HEK293 (cell line): Measurements from ENCODE around the gene MT1A.
A peak's percentile ranks its signal among the peaks of the same experiment; 100 is the strongest.

ENCODE experiments used
- CTCF ChIA-PET: fragments of 350-600 bp; formaldehyde crosslinking; extraction: SDS; loops from one replicate; lab custom pipeline; 2021; ENCODE audit warnings: antibody characterized with exemption; lab: Yijun Ruan, JAX
- POLR2A ChIA-PET: fragments of 300-600 bp; formaldehyde crosslinking; extraction: SDS; loops from one replicate; lab custom pipeline; 2020; ENCODE audit warnings: antibody characterized with exemption, inconsistent platforms; lab: Yijun Ruan, JAX
- H3K27ac ChIP-seq: fragments of 200-500 bp; sonication (Bioruptor generic); 2 replicates; pipeline ENCODE4 v1.5.1; 2014; ENCODE audit warnings: low read depth, low read length, control low read depth, inconsistent platforms; ENCODE audit errors: extremely low read depth
- H3K36me3 ChIP-seq, 2 experiments: fragments of 200-500 bp in 1 of 2; sonication (Bioruptor generic) in 1 of 2; 1 replicate in 1 of 2; 2 replicates in 1 of 2; pipeline ENCODE4 v1.5.1; 2014 to 2017; ENCODE audit warnings: inconsistent platforms in 2 of 2, low read length in 2 of 2; ENCODE audit not compliant: control insufficient read depth in 2 of 2, insufficient read depth in 1 of 2
- H3K4me1 ChIP-seq: fragments of 200-500 bp; sonication (Bioruptor generic); 2 replicates; pipeline ENCODE4 v1.5.1; 2014; ENCODE audit warnings: mild to moderate bottlenecking, low read length, inconsistent platforms; ENCODE audit not compliant: control insufficient read depth, insufficient read depth
- H3K4me3 ChIP-seq: 2 replicates; pipeline ENCODE4 v1.5.1; 2011; ENCODE audit warnings: low read depth, mild to moderate bottlenecking, control low read depth, low read length, moderate library complexity
- H3K9me3 ChIP-seq: fragments of 200-500 bp; sonication (Bioruptor generic); 2 replicates; pipeline ENCODE4 v1.5.1; 2014; ENCODE audit warnings: low read depth, low read length, inconsistent platforms; ENCODE audit not compliant: control insufficient read depth, insufficient read depth
- BCL11B ChIP-seq: fragments of 450-650 bp; formaldehyde crosslinking; IDR thresholded peaks from 2 replicates; pipeline ENCODE4 v1.5.1; 2016; ENCODE audit warnings: low read depth, missing biosample characterization, missing genetic modification characterization
- GLIS1 ChIP-seq: fragments of 450-650 bp; formaldehyde crosslinking; IDR thresholded peaks from 2 replicates; pipeline ENCODE4 v1.5.1; 2016; ENCODE audit warnings: missing biosample characterization, missing genetic modification characterization
- KLF1 ChIP-seq: fragments of 450-650 bp; formaldehyde crosslinking; IDR thresholded peaks from 2 replicates; pipeline ENCODE4 v1.5.1; 2016; ENCODE audit warnings: missing biosample characterization, missing genetic modification characterization
- KLF17 ChIP-seq: fragments of 450-650 bp; formaldehyde crosslinking; IDR thresholded peaks from 2 replicates; pipeline ENCODE4 v1.5.1; 2016; ENCODE audit warnings: missing biosample characterization, missing genetic modification characterization
- PATZ1 ChIP-seq: fragments of 450-650 bp; formaldehyde crosslinking; IDR thresholded peaks from 2 replicates; pipeline ENCODE4 v1.5.1; 2016; ENCODE audit warnings: missing biosample characterization, missing genetic modification characterization
- PRDM6 ChIP-seq: fragments of 450-650 bp; formaldehyde crosslinking; IDR thresholded peaks from 2 replicates; pipeline ENCODE4 v1.5.1; 2017; ENCODE audit warnings: missing biosample characterization, missing genetic modification characterization
- RBAK ChIP-seq: fragments of 450-650 bp; formaldehyde crosslinking; IDR thresholded peaks from 2 replicates; pipeline ENCODE4 v1.5.1; 2016; ENCODE audit warnings: missing biosample characterization, missing genetic modification characterization
- SALL2 ChIP-seq: fragments of 450-650 bp; formaldehyde crosslinking; IDR thresholded peaks from 2 replicates; pipeline ENCODE4 v1.5.0; 2017; ENCODE audit warnings: missing biosample characterization, mild to moderate bottlenecking, missing genetic modification characterization, borderline replicate concordance
- SP2 ChIP-seq: fragments of 450-650 bp; formaldehyde crosslinking; IDR thresholded peaks from 2 replicates; pipeline ENCODE4 v1.5.1; 2016; ENCODE audit warnings: missing biosample characterization, missing genetic modification characterization
- ZBTB20 ChIP-seq: fragments of 450-650 bp; formaldehyde crosslinking; IDR thresholded peaks from 2 replicates; pipeline ENCODE4 v1.5.1; 2016; ENCODE audit warnings: missing biosample characterization, missing genetic modification characterization
- ZBTB48 ChIP-seq: fragments of 450-650 bp; formaldehyde crosslinking; IDR thresholded peaks from 2 replicates; pipeline ENCODE4 v1.5.1; 2016; ENCODE audit warnings: missing biosample characterization, missing genetic modification characterization
- ZNF335 ChIP-seq: fragments of 450-650 bp; formaldehyde crosslinking; conservative IDR thresholded peaks from 2 replicates; pipeline ENCODE4 v1.5.1; 2016; ENCODE audit warnings: missing biosample characterization, missing genetic modification characterization
- ZNF654 ChIP-seq: fragments of 450-650 bp; formaldehyde crosslinking; IDR thresholded peaks from 2 replicates; pipeline ENCODE4 v1.5.1; 2016; ENCODE audit warnings: low read depth, missing biosample characterization, missing genetic modification characterization
- ZNF664 ChIP-seq: fragments of 450-650 bp; formaldehyde crosslinking; IDR thresholded peaks from 2 replicates; pipeline ENCODE4 v1.5.1; 2016; ENCODE audit warnings: missing biosample characterization, missing genetic modification characterization
- ZNF692 ChIP-seq: fragments of 450-650 bp; formaldehyde crosslinking; IDR thresholded peaks from 2 replicates; pipeline ENCODE4 v1.5.1; 2016; ENCODE audit warnings: missing biosample characterization, missing genetic modification characterization
- ZNF777 ChIP-seq: fragments of 450-650 bp; formaldehyde crosslinking; IDR thresholded peaks from 2 replicates; pipeline ENCODE4 v1.5.1; 2017; ENCODE audit warnings: missing biosample characterization, missing genetic modification characterization, borderline replicate concordance
- ZSCAN18 ChIP-seq: fragments of 450-650 bp; formaldehyde crosslinking; IDR thresholded peaks from 2 replicates; pipeline ENCODE4 v1.5.1; 2016; ENCODE audit warnings: missing biosample characterization, missing genetic modification characterization
- ZXDB ChIP-seq: fragments of 450-650 bp; formaldehyde crosslinking; IDR thresholded peaks from 2 replicates; pipeline ENCODE4 v1.5.1; 2016; ENCODE audit warnings: missing biosample characterization, missing genetic modification characterization
- TF ChIP-seq, protein P1 (sequence below): fragments of 450-650 bp; formaldehyde crosslinking; conservative IDR thresholded peaks from 2 replicates; pipeline ENCODE4 v1.5.1; 2016; ENCODE audit warnings: low read depth, missing biosample characterization, missing genetic modification characterization

Gene MT1A

DNA sequence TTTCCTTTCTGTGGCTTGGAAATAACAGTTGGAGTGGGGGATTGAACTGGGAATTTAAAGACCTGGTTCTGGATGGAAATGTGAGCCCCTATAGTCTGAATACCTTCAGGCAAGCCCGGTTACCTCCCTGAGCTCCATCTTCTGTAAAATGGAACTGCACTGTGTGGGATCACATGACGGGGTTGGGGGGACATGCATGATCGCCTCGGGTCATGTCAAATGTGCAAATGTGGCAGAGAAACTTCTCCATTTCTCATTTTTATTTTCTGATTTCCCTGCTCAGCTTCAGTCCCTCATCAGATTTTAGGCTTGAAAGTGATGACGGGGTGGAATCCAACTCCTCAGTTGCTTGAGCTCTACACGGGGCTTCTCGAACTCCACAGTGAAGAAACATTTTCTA lies 14.8 kb downstream of the MT1A start:
- H3K4me3 ChIP-seq = no peak overlapping the region
- ChIA-PET POLR2A (no interaction called here), CTCF (interaction anchor here (0.6 kb wide), 1 partner anchor 25 kb away, joined by 5 read pairs; no protein-coding TSS in a partner anchor)

DNA sequence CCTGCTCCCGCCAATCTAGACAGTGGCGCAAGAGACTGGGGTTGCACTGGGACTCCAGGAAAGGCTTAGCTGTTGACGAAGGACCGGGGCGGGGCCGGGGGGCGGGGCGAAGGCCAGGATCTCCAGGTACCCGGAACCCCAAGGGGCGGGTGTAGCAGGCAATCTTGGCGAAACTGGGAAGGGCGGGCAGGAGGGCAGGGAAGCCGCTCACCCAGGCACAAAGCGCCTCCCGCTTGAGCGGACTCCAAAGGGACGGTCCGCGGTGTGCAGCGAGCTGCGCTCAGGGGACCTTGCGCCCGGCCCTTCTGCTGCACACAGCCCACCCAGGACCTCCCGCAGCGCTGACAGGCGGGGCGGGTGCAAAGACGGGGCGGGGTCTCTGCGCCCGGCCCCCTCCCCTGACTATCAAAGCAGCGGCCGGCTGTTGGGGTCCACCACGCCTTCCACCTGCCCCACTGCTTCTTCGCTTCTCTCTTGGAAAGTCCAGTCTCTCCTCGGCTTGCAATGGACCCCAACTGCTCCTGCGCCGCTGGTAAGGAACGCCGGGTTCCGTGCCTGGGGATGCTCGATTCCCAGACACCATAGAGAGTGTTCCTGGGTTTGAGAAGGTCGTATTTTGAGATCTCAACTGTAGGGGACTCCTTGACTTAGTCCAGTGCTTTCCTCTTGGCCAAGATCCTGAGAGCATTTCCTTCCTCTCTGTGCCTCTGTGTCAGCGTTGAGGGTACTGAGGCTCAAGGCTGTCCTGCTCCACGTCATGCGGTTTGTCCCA lies 19.3 kb downstream of the MT1A start, which contains the start of gene MT1F:
Gene MT1F, plus strand, starts transcription at position 405 of the 772 bp plus-strand sequence. Its CDS starts 100 bp downstream, at position 505.
- peak within 1 kb of the TSS; percentile 43 for H3K4me3 ChIP-seq
- peak within 1 kb of the TSS; percentile 46; the same call in 1 of the 2 replicates for H3K27ac ChIP-seq
- CTCF ChIA-PET = no interaction called here
- TF ChIP-seq KLF17 = 0 out of 2 replicates have a peak, but pooled peaks have one; percentile 22
- TF ChIP-seq BCL11B = no peak
- TF ChIP-seq SP2 = peak; percentile 79
- no peak for TF ChIP-seq RBAK (tag by site-specific recombination)
- TF ChIP-seq KLF1 (tag by site-specific recombination) = peak; percentile 69
- peak; percentile 47; the same call in 1 of the 2 replicates for TF ChIP-seq PATZ1 (tag by site-specific recombination)
- TF ChIP-seq GLIS1 (tag by site-specific recombination) = peak; percentile 79
- peak; percentile 74 for TF ChIP-seq ZNF692
- peak; percentile 65; the same call in 1 of the 2 replicates for TF ChIP-seq ZNF777 (tag by site-specific recombination)
- TF ChIP-seq ZNF335 (tag by site-specific recombination) = peak; percentile 78
- no peak for TF ChIP-seq ZNF664 (tag by site-specific recombination)
- TF ChIP-seq ZBTB20 (tag by site-specific recombination) = peak; percentile 60; the same call in 1 of the 2 replicates
- 0 out of 2 replicates have a peak, but pooled peaks have one; percentile 29 for TF ChIP-seq ZXDB (tag by site-specific recombination)
- TF ChIP-seq, protein P1, sequence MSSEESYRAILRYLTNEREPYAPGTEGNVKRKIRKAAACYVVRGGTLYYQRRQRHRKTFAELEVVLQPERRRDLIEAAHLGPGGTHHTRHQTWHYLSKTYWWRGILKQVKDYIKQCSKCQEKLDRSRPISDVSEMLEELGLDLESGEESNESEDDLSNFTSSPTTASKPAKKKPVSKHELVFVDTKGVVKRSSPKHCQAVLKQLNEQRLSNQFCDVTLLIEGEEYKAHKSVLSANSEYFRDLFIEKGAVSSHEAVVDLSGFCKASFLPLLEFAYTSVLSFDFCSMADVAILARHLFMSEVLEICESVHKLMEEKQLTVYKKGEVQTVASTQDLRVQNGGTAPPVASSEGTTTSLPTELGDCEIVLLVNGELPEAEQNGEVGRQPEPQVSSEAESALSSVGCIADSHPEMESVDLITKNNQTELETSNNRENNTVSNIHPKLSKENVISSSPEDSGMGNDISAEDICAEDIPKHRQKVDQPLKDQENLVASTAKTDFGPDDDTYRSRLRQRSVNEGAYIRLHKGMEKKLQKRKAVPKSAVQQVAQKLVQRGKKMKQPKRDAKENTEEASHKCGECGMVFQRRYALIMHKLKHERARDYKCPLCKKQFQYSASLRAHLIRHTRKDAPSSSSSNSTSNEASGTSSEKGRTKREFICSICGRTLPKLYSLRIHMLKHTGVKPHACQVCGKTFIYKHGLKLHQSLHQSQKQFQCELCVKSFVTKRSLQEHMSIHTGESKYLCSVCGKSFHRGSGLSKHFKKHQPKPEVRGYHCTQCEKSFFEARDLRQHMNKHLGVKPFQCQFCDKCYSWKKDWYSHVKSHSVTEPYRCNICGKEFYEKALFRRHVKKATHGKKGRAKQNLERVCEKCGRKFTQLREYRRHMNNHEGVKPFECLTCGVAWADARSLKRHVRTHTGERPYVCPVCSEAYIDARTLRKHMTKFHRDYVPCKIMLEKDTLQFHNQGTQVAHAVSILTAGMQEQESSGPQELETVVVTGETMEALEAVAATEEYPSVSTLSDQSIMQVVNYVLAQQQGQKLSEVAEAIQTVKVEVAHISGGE (tag by site-specific recombination) = peak; percentile 26; the same call in 1 of the 2 replicates
- TF ChIP-seq ZBTB48 (tag by site-specific recombination) = 0 out of 2 replicates have a peak, but pooled peaks have one; percentile 14

More for the DNA sequence above, 14.8 kb downstream of the MT1A start:
- no peaks in the 10 kb centered on the region for H3K36me3 ChIP-seq
- H3K9me3 ChIP-seq = no peaks in the 10 kb centered on the region
- H3K27ac ChIP-seq = no peak overlapping the region
- no peaks in the 10 kb centered on the region; the same call in 1 of the 2 replicates for H3K4me1 ChIP-seq
- TF ChIP-seq ZSCAN18 (no peak), ZNF654 (tag by site-specific recombination) (no peak), SALL2 (tag by site-specific recombination) (no peak), PRDM6 (no peak)
- TF ChIP-seq, all 188 proteins: peak for 0

More for the DNA sequence above, 19.3 kb downstream of the MT1A start, which contains the start of gene MT1F:
- no peaks in the 10 kb centered on the region for H3K9me3 ChIP-seq
- no peaks in the 10 kb centered on the region; the same call in 1 of the 2 replicates for H3K4me1 ChIP-seq
- no peaks in the 10 kb centered on the region for H3K36me3 ChIP-seq
- POLR2A ChIA-PET = interaction anchor here (0.6 to 1.2 kb wide), 5 partner anchors 11 to 107 kb away, joined by 3 to 7 read pairs (median 5); partner anchors contain the start of genes MT1X and MT2A
